Body of pancreas (tissue), 4 donors: ENCODE data around the gene SYNE2.

Experiments
- POLR2A ChIP-seq, 3 donors: fragments of 450-650 bp; IDR thresholded peaks; one replicate each; pipeline ENCODE4 v1.6.1; 2016; ENCODE audit warnings: antibody characterized with exemption in 3 of 3, mild to moderate bottlenecking in 2 of 3
- TF ChIP-seq, protein P1 (sequence below), 7 experiments: fragments of 450-650 bp in 4 of 7; fragments of 200-600 bp in 3 of 7; sonication (generic) in 3 of 7; IDR thresholded peaks; one replicate each; pipeline ENCODE4 v1.5.1; 2016 to 2019; ENCODE audit warnings: antibody characterized with exemption in 7 of 7

DNA sequence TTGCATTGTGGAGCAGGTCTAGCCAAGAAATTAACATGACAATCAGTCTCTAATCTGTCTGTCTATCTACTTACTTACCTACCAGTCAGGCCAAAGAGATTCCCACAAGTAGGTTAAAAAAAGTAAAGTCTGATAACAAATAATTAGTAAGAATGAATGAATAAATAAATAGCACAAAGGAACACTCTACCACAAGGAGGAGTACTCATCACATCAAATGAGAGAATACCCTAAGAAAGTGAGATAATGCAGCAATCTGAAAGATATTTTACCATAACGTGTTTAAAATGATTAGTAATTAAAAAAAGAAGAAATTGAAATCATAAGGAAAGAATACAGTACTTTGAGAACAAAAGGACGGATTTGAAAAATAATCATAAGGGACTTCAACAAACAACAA, 187.2 kb downstream of the SYNE2 start:
- TF ChIP-seq, protein P1, sequence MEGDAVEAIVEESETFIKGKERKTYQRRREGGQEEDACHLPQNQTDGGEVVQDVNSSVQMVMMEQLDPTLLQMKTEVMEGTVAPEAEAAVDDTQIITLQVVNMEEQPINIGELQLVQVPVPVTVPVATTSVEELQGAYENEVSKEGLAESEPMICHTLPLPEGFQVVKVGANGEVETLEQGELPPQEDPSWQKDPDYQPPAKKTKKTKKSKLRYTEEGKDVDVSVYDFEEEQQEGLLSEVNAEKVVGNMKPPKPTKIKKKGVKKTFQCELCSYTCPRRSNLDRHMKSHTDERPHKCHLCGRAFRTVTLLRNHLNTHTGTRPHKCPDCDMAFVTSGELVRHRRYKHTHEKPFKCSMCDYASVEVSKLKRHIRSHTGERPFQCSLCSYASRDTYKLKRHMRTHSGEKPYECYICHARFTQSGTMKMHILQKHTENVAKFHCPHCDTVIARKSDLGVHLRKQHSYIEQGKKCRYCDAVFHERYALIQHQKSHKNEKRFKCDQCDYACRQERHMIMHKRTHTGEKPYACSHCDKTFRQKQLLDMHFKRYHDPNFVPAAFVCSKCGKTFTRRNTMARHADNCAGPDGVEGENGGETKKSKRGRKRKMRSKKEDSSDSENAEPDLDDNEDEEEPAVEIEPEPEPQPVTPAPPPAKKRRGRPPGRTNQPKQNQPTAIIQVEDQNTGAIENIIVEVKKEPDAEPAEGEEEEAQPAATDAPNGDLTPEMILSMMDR (IDR thresholded peaks at IDR 0.05) = peak in 3 of 7 experiments; percentile 11 to 31 (median 21)
- TF ChIP-seq POLR2A (IDR thresholded peaks at IDR 0.05) = no peak
